ENCODE measurements around the gene KRT71.

The KRT71 gene

GRCh38 chr12:52528641-52529143 lies 24.3 kb downstream of the KRT71 start:
- H3K36me3 ChIP-seq (ENCODE audit: control insufficient read depth, insufficient read depth, low read length) = no peaks in the 10 kb centered on the region
- H3K27me3 ChIP-seq (ENCODE audit: control insufficient read depth, insufficient read depth, low read length) = no peaks in the 10 kb centered on the region
- no peak overlapping the region for H3K4me3 ChIP-seq (ENCODE audit: low read depth, low read length)
- H3K9me3 ChIP-seq (ENCODE audit: control insufficient read depth, insufficient read depth, low read length) = no peaks in the 10 kb centered on the region
- no peaks in the 10 kb centered on the region for H3K4me1 ChIP-seq (ENCODE audit: control insufficient read depth, insufficient read depth, low read length)
- no peak overlapping the region for H3K9ac ChIP-seq (ENCODE audit: low read depth, low read length)
- H3K27ac ChIP-seq (ENCODE audit: low read depth, low read length) = no peak overlapping the region

GRCh38 chr12:52527121-52527800 lies 25.7 kb downstream of the KRT71 start:
- Histone ChIP-seq H3K36me3 (ENCODE audit: control insufficient read depth, insufficient read depth, low read length) (no peaks in the 10 kb centered on the region), H3K4me3 (ENCODE audit: low read depth, low read length) (no peak overlapping the region), H3K27me3 (ENCODE audit: control insufficient read depth, insufficient read depth, low read length) (no peaks in the 10 kb centered on the region), H3K9me3 (ENCODE audit: control insufficient read depth, insufficient read depth, low read length) (no peaks in the 10 kb centered on the region), H3K9ac (ENCODE audit: low read depth, low read length) (no peak overlapping the region), H3K4me1 (ENCODE audit: control insufficient read depth, insufficient read depth, low read length) (no peaks in the 10 kb centered on the region), H3K27ac (ENCODE audit: low read depth, low read length) (no peak overlapping the region)

DNA sequence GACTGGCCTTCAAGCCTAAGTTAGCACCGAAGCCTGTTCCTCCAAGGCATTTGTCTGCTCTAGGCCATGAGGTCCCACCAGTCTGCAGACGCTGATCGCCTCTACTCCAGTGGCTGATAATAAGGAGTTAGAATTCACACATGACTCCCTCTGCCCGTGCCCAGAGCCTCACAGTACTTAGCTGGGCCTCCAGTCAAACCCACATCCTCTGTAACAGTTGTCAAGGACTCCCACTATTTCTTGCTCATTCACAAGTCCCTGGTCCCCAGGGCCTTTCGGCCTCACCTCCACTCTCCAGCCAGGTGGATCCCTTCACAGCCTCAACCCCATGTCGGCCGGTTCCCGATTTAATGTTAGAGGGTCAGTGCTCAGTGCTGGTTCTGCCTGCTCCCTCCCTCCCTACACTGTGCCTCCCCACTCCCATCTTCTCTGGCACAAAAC lies 26.4 kb downstream of the KRT71 start:
- Histone ChIP-seq H3K9me3 (ENCODE audit: control insufficient read depth, insufficient read depth, low read length) (no peaks in the 10 kb centered on the region), H3K9ac (ENCODE audit: low read depth, low read length) (no peak overlapping the region), H3K4me1 (ENCODE audit: control insufficient read depth, insufficient read depth, low read length) (no peaks in the 10 kb centered on the region), H3K27me3 (ENCODE audit: control insufficient read depth, insufficient read depth, low read length) (no peaks in the 10 kb centered on the region), H3K4me3 (ENCODE audit: low read depth, low read length) (no peak overlapping the region), H3K36me3 (ENCODE audit: control insufficient read depth, insufficient read depth, low read length) (no peaks in the 10 kb centered on the region), H3K27ac (ENCODE audit: low read depth, low read length) (no peak overlapping the region)

GRCh38 chr12:52525661-52526499 lies 27.1 kb downstream of the KRT71 start:
- Histone ChIP-seq H3K4me3 (ENCODE audit: low read depth, low read length) (no peak overlapping the region), H3K36me3 (ENCODE audit: control insufficient read depth, insufficient read depth, low read length) (no peaks in the 10 kb centered on the region), H3K4me1 (ENCODE audit: control insufficient read depth, insufficient read depth, low read length) (no peaks in the 10 kb centered on the region), H3K27ac (ENCODE audit: low read depth, low read length) (no peak overlapping the region), H3K9ac (ENCODE audit: low read depth, low read length) (no peak overlapping the region), H3K9me3 (ENCODE audit: control insufficient read depth, insufficient read depth, low read length) (no peaks in the 10 kb centered on the region), H3K27me3 (ENCODE audit: control insufficient read depth, insufficient read depth, low read length) (no peaks in the 10 kb centered on the region)

- Histone ChIP-seq H3K36me3 (ENCODE audit: control insufficient read depth, insufficient read depth, low read length) (no peaks in the 10 kb centered on the region), H3K27ac (ENCODE audit: low read depth, low read length) (no peak overlapping the region), H3K27me3 (ENCODE audit: control insufficient read depth, insufficient read depth, low read length) (no peaks in the 10 kb centered on the region), H3K4me1 (ENCODE audit: control insufficient read depth, insufficient read depth, low read length) (no peaks in the 10 kb centered on the region), H3K4me3 (ENCODE audit: low read depth, low read length) (no peak overlapping the region), H3K9me3 (ENCODE audit: control insufficient read depth, insufficient read depth, low read length) (no peaks in the 10 kb centered on the region), H3K9ac (ENCODE audit: low read depth, low read length) (no peak overlapping the region)
Observed at GRCh38 chr12:52524898-52525591, 27.9 kb downstream of the KRT71 start.

DNA sequence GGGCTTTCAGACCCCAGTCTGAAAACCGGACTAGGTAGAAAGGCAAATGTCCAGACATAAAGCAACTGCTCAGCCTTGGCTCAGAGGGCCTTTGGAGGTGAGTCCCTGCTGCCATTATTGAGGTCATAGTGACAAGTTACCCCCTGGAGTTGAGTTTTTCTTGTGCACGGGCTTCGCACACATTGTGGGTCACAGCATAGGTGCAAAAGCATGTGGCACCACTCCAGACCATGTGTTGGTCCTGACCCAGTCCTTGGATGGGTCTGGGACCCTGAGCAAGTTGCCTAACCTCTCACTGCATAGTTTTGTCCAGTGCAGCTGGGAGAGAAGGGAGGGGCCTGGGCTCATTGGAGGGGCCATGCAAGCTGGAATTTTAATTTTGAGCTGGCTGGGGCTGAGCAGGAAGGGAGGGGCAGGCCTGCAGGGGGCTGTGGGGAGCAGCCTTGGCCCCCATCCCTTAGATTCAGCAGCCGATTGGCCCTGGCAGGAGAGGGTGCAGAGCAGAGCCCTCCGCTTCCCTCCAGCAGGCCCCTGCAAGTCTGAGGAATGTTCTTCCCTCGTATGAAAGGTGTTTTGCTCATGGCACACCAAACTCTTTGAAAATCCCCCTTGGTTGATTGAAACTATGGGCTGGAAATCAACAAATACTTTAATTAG lies 28.6 kb downstream of the KRT71 start:
- Histone ChIP-seq H3K4me3 (ENCODE audit: low read depth, low read length) (no peak overlapping the region), H3K27ac (ENCODE audit: low read depth, low read length) (no peak overlapping the region), H3K4me1 (ENCODE audit: control insufficient read depth, insufficient read depth, low read length) (no peaks in the 10 kb centered on the region), H3K9ac (ENCODE audit: low read depth, low read length) (no peak overlapping the region), H3K9me3 (ENCODE audit: control insufficient read depth, insufficient read depth, low read length) (no peaks in the 10 kb centered on the region), H3K27me3 (ENCODE audit: control insufficient read depth, insufficient read depth, low read length) (no peaks in the 10 kb centered on the region), H3K36me3 (ENCODE audit: control insufficient read depth, insufficient read depth, low read length) (no peaks in the 10 kb centered on the region)

- Histone ChIP-seq H3K27ac (ENCODE audit: low read depth, low read length) (no peak overlapping the region), H3K4me1 (ENCODE audit: control insufficient read depth, insufficient read depth, low read length) (no peaks in the 10 kb centered on the region), H3K9ac (ENCODE audit: low read depth, low read length) (no peak overlapping the region)
Observed at GRCh38 chr12:52523824-52524223, 29.1 kb downstream of the KRT71 start.

GRCh38 chr12:52522346-52523011 lies 30.5 kb downstream of the KRT71 start:
- H3K27ac ChIP-seq (ENCODE audit: low read depth, low read length) = no peak overlapping the region
- no peaks in the 10 kb centered on the region for H3K9me3 ChIP-seq (ENCODE audit: control insufficient read depth, insufficient read depth, low read length)
- H3K36me3 ChIP-seq (ENCODE audit: control insufficient read depth, insufficient read depth, low read length) = no peaks in the 10 kb centered on the region
- H3K9ac ChIP-seq (ENCODE audit: low read depth, low read length) = no peak overlapping the region
- no peaks in the 10 kb centered on the region for H3K4me1 ChIP-seq (ENCODE audit: control insufficient read depth, insufficient read depth, low read length)
- no peak overlapping the region for H3K4me3 ChIP-seq (ENCODE audit: low read depth, low read length)
- no peaks in the 10 kb centered on the region for H3K27me3 ChIP-seq (ENCODE audit: control insufficient read depth, insufficient read depth, low read length)

More at GRCh38 chr12:52523824-52524223, 29.1 kb downstream of the KRT71 start:
- Histone ChIP-seq H3K9me3 (ENCODE audit: control insufficient read depth, insufficient read depth, low read length) (no peaks in the 10 kb centered on the region), H3K4me3 (ENCODE audit: low read depth, low read length) (no peak overlapping the region), H3K36me3 (ENCODE audit: control insufficient read depth, insufficient read depth, low read length) (no peaks in the 10 kb centered on the region), H3K27me3 (ENCODE audit: control insufficient read depth, insufficient read depth, low read length) (no peaks in the 10 kb centered on the region)

DNA sequence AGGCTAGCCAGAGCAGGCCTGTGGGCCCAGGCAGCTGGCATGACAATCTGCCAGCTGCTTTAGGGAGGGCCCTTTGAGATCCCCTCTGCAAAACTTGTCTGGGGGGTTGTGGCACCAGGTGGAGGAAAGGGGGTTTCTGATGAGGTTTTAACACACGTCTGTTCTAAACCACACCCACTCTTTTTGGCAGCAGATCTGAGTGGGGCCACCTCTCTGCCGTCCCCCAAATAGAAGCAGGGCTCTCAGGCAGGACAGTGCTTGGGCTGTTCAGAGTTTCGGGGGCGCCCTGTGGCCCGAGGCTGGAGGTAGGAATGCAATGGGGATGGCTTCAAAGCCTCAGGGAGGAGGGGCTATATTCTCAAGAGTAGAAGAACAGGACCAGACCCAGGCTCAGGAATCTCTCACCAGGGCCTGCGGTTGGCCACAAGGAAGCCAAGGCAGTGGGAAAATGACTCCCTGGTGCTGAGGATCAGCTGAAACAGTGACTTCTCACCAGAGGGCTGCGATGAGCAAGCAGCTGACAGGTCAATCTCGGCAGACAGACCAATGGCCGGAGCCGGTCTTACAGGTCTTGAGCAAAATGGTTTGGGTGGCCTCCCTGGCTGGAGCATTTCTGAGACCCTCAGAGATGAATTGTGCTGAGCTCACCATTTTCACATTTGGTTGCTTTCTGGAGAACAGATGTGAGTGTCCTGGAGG lies 31.2 kb downstream of the KRT71 start:
- Histone ChIP-seq H3K4me3 (ENCODE audit: low read depth, low read length) (no peak overlapping the region), H3K9ac (ENCODE audit: low read depth, low read length) (no peak overlapping the region), H3K27ac (ENCODE audit: low read depth, low read length) (no peak overlapping the region), H3K4me1 (ENCODE audit: control insufficient read depth, insufficient read depth, low read length) (no peaks in the 10 kb centered on the region), H3K27me3 (ENCODE audit: control insufficient read depth, insufficient read depth, low read length) (no peaks in the 10 kb centered on the region), H3K9me3 (ENCODE audit: control insufficient read depth, insufficient read depth, low read length) (no peaks in the 10 kb centered on the region), H3K36me3 (ENCODE audit: control insufficient read depth, insufficient read depth, low read length) (no peaks in the 10 kb centered on the region)

DNA sequence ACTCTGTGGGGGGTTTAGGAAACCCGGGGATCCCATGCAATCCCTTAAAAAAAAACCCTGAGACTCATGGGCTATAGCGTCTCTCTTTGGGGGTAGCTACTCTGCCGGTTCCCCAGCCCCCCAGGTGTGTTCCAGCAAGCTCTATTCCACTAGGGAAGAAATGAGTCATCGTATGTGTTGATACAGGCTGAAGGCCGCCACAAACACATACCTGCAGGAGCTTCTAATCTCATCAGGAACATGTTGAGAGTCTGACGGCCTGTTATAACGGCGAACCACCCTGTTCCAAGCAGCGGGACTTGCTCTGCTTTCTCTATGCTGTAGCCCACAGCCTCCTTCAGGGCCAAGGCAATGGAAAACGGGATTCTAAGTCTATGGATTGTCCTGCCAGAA lies 31.8 kb downstream of the KRT71 start:
- H3K9me3 ChIP-seq (ENCODE audit: control insufficient read depth, insufficient read depth, low read length) = no peaks in the 10 kb centered on the region
- no peaks in the 10 kb centered on the region for H3K36me3 ChIP-seq (ENCODE audit: control insufficient read depth, insufficient read depth, low read length)
- H3K9ac ChIP-seq (ENCODE audit: low read depth, low read length) = no peak overlapping the region
- H3K27me3 ChIP-seq (ENCODE audit: control insufficient read depth, insufficient read depth, low read length) = no peaks in the 10 kb centered on the region
- no peak overlapping the region for H3K27ac ChIP-seq (ENCODE audit: low read depth, low read length)
- H3K4me3 ChIP-seq (ENCODE audit: low read depth, low read length) = no peak overlapping the region
- no peaks in the 10 kb centered on the region for H3K4me1 ChIP-seq (ENCODE audit: control insufficient read depth, insufficient read depth, low read length)

All from HUES48 (cell line).